ENCODE measurements around the gene C1QTNF1. TPM values are rescaled to one million over a fixed set of nuclear protein-coding genes. Genes with fewer than 3 reads are reported as not detected.

C1QTNF1 gene
- polyA plus RNA-seq, 1 donor (not counting 4 experiments of a cell fraction or from before 2014, with no cell fraction given), result 6.6 TPM

DNA sequence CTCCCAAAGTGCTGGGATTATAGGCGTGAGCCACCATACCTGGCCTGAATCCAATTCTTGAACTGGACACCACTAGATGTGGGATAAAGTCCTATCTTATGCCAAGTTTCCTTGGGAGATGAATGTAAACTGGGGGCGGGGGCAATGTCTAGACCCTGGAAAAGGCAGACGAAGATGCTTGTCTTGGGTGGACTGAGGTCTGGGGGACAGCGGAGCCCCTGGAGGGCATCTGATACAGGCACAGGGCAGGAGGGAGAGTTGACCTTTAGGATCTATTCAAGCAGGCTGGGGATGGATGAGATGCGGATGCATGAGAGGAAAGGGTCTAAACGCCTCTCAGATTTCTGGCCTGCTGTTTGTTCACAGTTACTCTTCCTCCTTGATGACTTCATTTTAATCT, 11.7 kb downstream of the C1QTNF1 start:
- TF ChIP-seq EZH2 (IDR thresholded peaks at IDR 0.05; ENCODE audit: low read length) (no peak), CTCF (optimal IDR thresholded peaks at IDR 0.05 in 1 of 3, IDR thresholded peaks at IDR 0.05 in 1 of 3, conservative IDR thresholded peaks at IDR 0.05 in 1 of 3; ENCODE audit: extremely low read depth in 1 of 3, insufficient read depth in 2 of 3, low read length in 3 of 3) (no peak)
- Histone ChIP-seq H3K9me1 (ENCODE audit: control insufficient read depth, extremely low read depth, insufficient read depth, low read length) (peaks cover 2% of the 10 kb centered on the region), H3K9me3 (ENCODE audit: control insufficient read depth, low read depth, low read length) (no peaks in the 10 kb centered on the region), H3K79me2 (ENCODE audit: control insufficient read depth, insufficient read depth, low read length) (no peaks in the 10 kb centered on the region), H4K20me1 (ENCODE audit: control insufficient read depth, extremely low read depth, insufficient read depth, low read length) (no peaks in the 10 kb centered on the region), H3K4me2 (ENCODE audit: control insufficient read depth, extremely low read depth, insufficient read depth, low read depth, low read length) (no peak overlapping the region), H3K4me3 (ENCODE audit: control insufficient read depth in 2 of 3, extremely low read depth in 1 of 3, insufficient read depth in 2 of 3, low read depth in 1 of 3, low read length in 3 of 3) (no peak overlapping the region), H3K27ac (ENCODE audit: control insufficient read depth, insufficient read depth, low read length) (no peak overlapping the region), H2AFZ (ENCODE audit: control insufficient read depth, low read length) (no peak overlapping the region), H3K36me3 (ENCODE audit: control insufficient read depth in 2 of 2, extremely low read depth in 1 of 2, insufficient read depth in 2 of 2, low read length in 2 of 2) (no peaks in the 10 kb centered on the region), H3K27me3 (ENCODE audit: control insufficient read depth, extremely low read depth, insufficient read depth, low read length) (no peaks in the 10 kb centered on the region), H3K4me1 (ENCODE audit: control insufficient read depth, extremely low read depth, insufficient read depth, low read length) (peaks cover 55% of the 10 kb centered on the region), H3K9ac (ENCODE audit: control insufficient read depth, extremely low read depth, insufficient read depth, low read length) (no peak overlapping the region)
- DNase-seq (ENCODE audit: low read depth, low spot score) (no peak), FAIRE-seq (no peak)
- dilution Hi-C loops (cut with MboI; ENCODE audit: extremely low pct_ligation_motif_present, low sequenced_read_pairs), result loop anchor here (25.0 kb wide), 1 partner anchor 352 kb away; no protein-coding TSS in a partner anchor

DNA sequence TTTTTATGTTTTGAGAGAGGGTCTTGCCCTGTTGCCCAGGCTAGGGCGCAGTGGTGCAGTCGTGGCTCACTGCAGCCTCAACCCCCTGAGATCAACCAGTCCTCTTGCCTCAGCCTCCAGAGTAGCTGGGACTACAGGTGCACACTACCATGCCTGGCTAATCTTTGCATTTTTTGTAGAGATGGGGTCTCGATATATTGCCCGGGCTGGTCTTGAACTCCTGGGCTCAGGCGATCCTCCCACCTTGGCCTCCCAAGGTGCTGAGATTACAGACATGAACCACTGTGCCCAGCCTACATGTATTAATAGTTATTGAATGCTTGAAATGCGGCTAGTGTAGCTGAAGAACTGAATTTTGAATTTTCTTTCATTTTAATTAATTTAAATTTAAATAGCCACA, 12.2 kb downstream of the C1QTNF1 start:
- no peak for TF ChIP-seq EZH2 (IDR thresholded peaks at IDR 0.05; ENCODE audit: low read length)
- no peak for TF ChIP-seq CTCF (optimal IDR thresholded peaks at IDR 0.05 in 1 of 3, IDR thresholded peaks at IDR 0.05 in 1 of 3, conservative IDR thresholded peaks at IDR 0.05 in 1 of 3; ENCODE audit: extremely low read depth in 1 of 3, insufficient read depth in 2 of 3, low read length in 3 of 3)
- Histone ChIP-seq H3K9me3 (ENCODE audit: control insufficient read depth, low read depth, low read length) (no peaks in the 10 kb centered on the region), H3K27ac (ENCODE audit: control insufficient read depth, insufficient read depth, low read length) (peak overlapping the region; percentile 50), H3K4me2 (ENCODE audit: control insufficient read depth, extremely low read depth, insufficient read depth, low read depth, low read length) (peak overlapping the region; percentile 31), H4K20me1 (ENCODE audit: control insufficient read depth, extremely low read depth, insufficient read depth, low read length) (no peaks in the 10 kb centered on the region), H3K79me2 (ENCODE audit: control insufficient read depth, insufficient read depth, low read length) (no peaks in the 10 kb centered on the region), H3K9me1 (ENCODE audit: control insufficient read depth, extremely low read depth, insufficient read depth, low read length) (peaks cover 2% of the 10 kb centered on the region), H3K36me3 (ENCODE audit: control insufficient read depth in 2 of 2, extremely low read depth in 1 of 2, insufficient read depth in 2 of 2, low read length in 2 of 2) (no peaks in the 10 kb centered on the region), H3K4me3 (ENCODE audit: control insufficient read depth in 2 of 3, extremely low read depth in 1 of 3, insufficient read depth in 2 of 3, low read depth in 1 of 3, low read length in 3 of 3) (no peak overlapping the region), H3K9ac (ENCODE audit: control insufficient read depth, extremely low read depth, insufficient read depth, low read length) (no peak overlapping the region), H3K4me1 (ENCODE audit: control insufficient read depth, extremely low read depth, insufficient read depth, low read length) (peaks cover 55% of the 10 kb centered on the region), H2AFZ (ENCODE audit: control insufficient read depth, low read length) (no peak overlapping the region), H3K27me3 (ENCODE audit: control insufficient read depth, extremely low read depth, insufficient read depth, low read length) (no peaks in the 10 kb centered on the region)
- DNase-seq (ENCODE audit: low read depth, low spot score) (no peak), FAIRE-seq (no peak)
- dilution Hi-C loops (cut with MboI; ENCODE audit: extremely low pct_ligation_motif_present, low sequenced_read_pairs), result loop anchor here (25.0 kb wide), 1 partner anchor 351 kb away; no protein-coding TSS in a partner anchor
